GM19239 (cell line): Measurements from ENCODE around the gene CDHR2.

Experiments used
- DNase-seq: peaks from one replicate; pipeline ENCODE4 v3.0.0; 2011; ENCODE audit warnings: low spot score; ENCODE audit not compliant: insufficient read length
- FAIRE-seq: peaks from 2 replicates; lab custom pipeline; 2011; peaks lifted over from hg19 to GRCh38; lab: Jason Lieb, UNC

Gene CDHR2

GRCh38 chr5:176629317-176629852 is 80.2 kb downstream of the CDHR2 start:
- FAIRE-seq (no peak), DNase-seq (no peak)

- DNase-seq: peak; percentile 52
- FAIRE-seq: no peak
Observed at GRCh38 chr5:176629853-176630680, 80.9 kb downstream of the CDHR2 start, which contains the start of the genes EIF4E1B and SNCB. EIF4E1B (plus strand) TSS chr5:176630675; CDS start chr5:176642788, 12,113 bp downstream. SNCB (minus strand) TSS chr5:176630534; CDS start chr5:176629654, 880 bp downstream.

- FAIRE-seq (no peak), DNase-seq (no peak)
Observed at GRCh38 chr5:176630681-176631222, 81.6 kb downstream of the CDHR2 start.

GRCh38 chr5:176631383-176632200 is 82.5 kb downstream of the CDHR2 start:
- no peak for DNase-seq
- FAIRE-seq: no peak

- FAIRE-seq (no peak), DNase-seq (no peak)
Observed at GRCh38 chr5:176632745-176633144, 83.6 kb downstream of the CDHR2 start.

- FAIRE-seq (peak; percentile 71), DNase-seq (no peak)
Observed at GRCh38 chr5:176633598-176633997, 84.5 kb downstream of the CDHR2 start.

GRCh38 chr5:176636426-176636825 is 87.3 kb downstream of the CDHR2 start:
- DNase-seq (no peak), FAIRE-seq (no peak)

GRCh38 chr5:176637556-176637955 is 88.4 kb downstream of the CDHR2 start:
- no peak for FAIRE-seq

GRCh38 chr5:176638437-176638836 is 89.3 kb downstream of the CDHR2 start:
- no peak for DNase-seq
- FAIRE-seq: no peak

More at GRCh38 chr5:176637556-176637955, 88.4 kb downstream of the CDHR2 start:
- no peak for DNase-seq

GRCh38 chr5:176639208-176639607 is 90.1 kb downstream of the CDHR2 start:
- FAIRE-seq (no peak), DNase-seq (no peak)

GRCh38 chr5:176639981-176640380 is 90.8 kb downstream of the CDHR2 start:
- no peak for FAIRE-seq
- DNase-seq: no peak

- no peak for FAIRE-seq
Observed at GRCh38 chr5:176640616-176641015, 91.5 kb downstream of the CDHR2 start.

GRCh38 chr5:176642675-176643490 is 93.7 kb downstream of the CDHR2 start:
- no peak for DNase-seq
- FAIRE-seq: no peak

More at GRCh38 chr5:176640616-176641015, 91.5 kb downstream of the CDHR2 start:
- no peak for DNase-seq

GRCh38 chr5:176643491-176644219 is 94.5 kb downstream of the CDHR2 start:
- FAIRE-seq (no peak), DNase-seq (no peak)

GRCh38 chr5:176644294-176644693 is 95.2 kb downstream of the CDHR2 start:
- DNase-seq: no peak
- no peak for FAIRE-seq

- DNase-seq (no peak), FAIRE-seq (no peak)
Observed at GRCh38 chr5:176644878-176645670, 95.9 kb downstream of the CDHR2 start.
